IPS-18a (cell line): ENCODE data around the gene RBM38.
"Not testable (repeated sequence)": the region's sequence is repeated elsewhere in the genome, so short reads cannot be mapped to it uniquely, and the experiment has no call there.

Experiments
- H3K27ac ChIP-seq: one replicate; pipeline ENCODE4 v1.5.1; 2013; ENCODE audit warnings: low read length
- H3K27me3 ChIP-seq: one replicate; pipeline ENCODE4 v1.6.1; 2013; ENCODE audit warnings: mild to moderate bottlenecking, low read length; ENCODE audit not compliant: control insufficient read depth, insufficient read depth
- H3K36me3 ChIP-seq: one replicate; pipeline ENCODE4 v1.6.1; 2013; ENCODE audit warnings: low read depth, low read length; ENCODE audit not compliant: control insufficient read depth
- H3K4me1 ChIP-seq: one replicate; pipeline ENCODE4 v1.6.1; 2013; ENCODE audit warnings: low read depth, low read length; ENCODE audit not compliant: control insufficient read depth
- H3K4me3 ChIP-seq: one replicate; pipeline ENCODE4 v1.5.1; 2013; ENCODE audit warnings: low read length
- H3K9ac ChIP-seq: one replicate; pipeline ENCODE4 v1.6.1; 2013; ENCODE audit warnings: mild to moderate bottlenecking, low read length, moderate library complexity
- H3K9me3 ChIP-seq: one replicate; pipeline ENCODE4 v1.6.1; 2013; ENCODE audit warnings: low read depth, low read length; ENCODE audit not compliant: control insufficient read depth

The RBM38 gene

GRCh38 chr20:57429159-57429496 is 37.9 kb downstream of the RBM38 start:
- H3K27me3 ChIP-seq = no peaks in the 10 kb centered on the region
- H3K36me3 ChIP-seq = no peaks in the 10 kb centered on the region
- peaks cover 7% of the 10 kb centered on the region for H3K4me1 ChIP-seq
- H3K4me3 ChIP-seq = no peak overlapping the region
- no peak overlapping the region for H3K27ac ChIP-seq
- no peaks in the 10 kb centered on the region for H3K9me3 ChIP-seq
- no peak overlapping the region for H3K9ac ChIP-seq

GRCh38 chr20:57429580-57430200 is 38.5 kb downstream of the RBM38 start:
- Histone ChIP-seq H3K36me3 (no peaks in the 10 kb centered on the region), H3K9ac (no peak overlapping the region), H3K27ac (no peak overlapping the region), H3K9me3 (no peaks in the 10 kb centered on the region), H3K4me3 (no peak overlapping the region), H3K27me3 (no peaks in the 10 kb centered on the region), H3K4me1 (peaks cover 7% of the 10 kb centered on the region)

- not testable (repeated sequence) for H3K36me3 ChIP-seq, H3K9ac ChIP-seq, H3K9me3 ChIP-seq, H3K4me1 ChIP-seq, H3K4me3 ChIP-seq, H3K27me3 ChIP-seq, H3K27ac ChIP-seq
Observed at GRCh38 chr20:57430201-57430596, 39.0 kb downstream of the RBM38 start.

- H3K9ac ChIP-seq = no peak overlapping the region
Observed at GRCh38 chr20:57431539-57431835, 40.3 kb downstream of the RBM38 start.

GRCh38 chr20:57432480-57432861 is 41.3 kb downstream of the RBM38 start:
- H3K4me1 ChIP-seq = peaks cover 9% of the 10 kb centered on the region
- no peak overlapping the region for H3K9ac ChIP-seq
- H3K4me3 ChIP-seq = no peak overlapping the region

More at GRCh38 chr20:57431539-57431835, 40.3 kb downstream of the RBM38 start:
- Histone ChIP-seq H3K36me3 (no peaks in the 10 kb centered on the region), H3K9me3 (no peaks in the 10 kb centered on the region), H3K27ac (no peak overlapping the region), H3K4me1 (peaks cover 9% of the 10 kb centered on the region), H3K27me3 (no peaks in the 10 kb centered on the region), H3K4me3 (no peak overlapping the region)

GRCh38 chr20:57432862-57433491 is 41.8 kb downstream of the RBM38 start:
- no peaks in the 10 kb centered on the region for H3K27me3 ChIP-seq
- H3K9me3 ChIP-seq = no peaks in the 10 kb centered on the region
- no peak overlapping the region for H3K27ac ChIP-seq
- no peak overlapping the region for H3K4me3 ChIP-seq
- no peaks in the 10 kb centered on the region for H3K36me3 ChIP-seq
- H3K4me1 ChIP-seq = peaks cover 9% of the 10 kb centered on the region
- H3K9ac ChIP-seq = no peak overlapping the region

More at GRCh38 chr20:57432480-57432861, 41.3 kb downstream of the RBM38 start:
- Histone ChIP-seq H3K27me3 (no peaks in the 10 kb centered on the region), H3K27ac (no peak overlapping the region), H3K9me3 (no peaks in the 10 kb centered on the region), H3K36me3 (no peaks in the 10 kb centered on the region)

GRCh38 chr20:57433657-57434389 is 42.6 kb downstream of the RBM38 start:
- Histone ChIP-seq H3K4me1 (peaks cover 6% of the 10 kb centered on the region), H3K36me3 (no peaks in the 10 kb centered on the region), H3K9me3 (no peaks in the 10 kb centered on the region), H3K9ac (no peak overlapping the region), H3K4me3 (no peak overlapping the region), H3K27ac (no peak overlapping the region), H3K27me3 (no peaks in the 10 kb centered on the region)

- no peaks in the 10 kb centered on the region for H3K9me3 ChIP-seq
- H3K9ac ChIP-seq = no peak overlapping the region
- peaks cover 5% of the 10 kb centered on the region for H3K4me1 ChIP-seq
- no peaks in the 10 kb centered on the region for H3K27me3 ChIP-seq
- H3K36me3 ChIP-seq = no peaks in the 10 kb centered on the region
- H3K27ac ChIP-seq = no peak overlapping the region
- no peak overlapping the region for H3K4me3 ChIP-seq
Observed at GRCh38 chr20:57434390-57434700, 43.1 kb downstream of the RBM38 start.

GRCh38 chr20:57435105-57435497 is 43.9 kb downstream of the RBM38 start:
- no peak overlapping the region for H3K27ac ChIP-seq
- no peaks in the 10 kb centered on the region for H3K36me3 ChIP-seq
- peaks cover 5% of the 10 kb centered on the region for H3K4me1 ChIP-seq
- H3K9ac ChIP-seq = no peak overlapping the region
- no peaks in the 10 kb centered on the region for H3K9me3 ChIP-seq
- no peaks in the 10 kb centered on the region for H3K27me3 ChIP-seq
- H3K4me3 ChIP-seq = no peak overlapping the region

- no peak overlapping the region for H3K4me3 ChIP-seq
- H3K27ac ChIP-seq = no peak overlapping the region
- no peak overlapping the region for H3K9ac ChIP-seq
Observed at GRCh38 chr20:57435498-57436222, 44.5 kb downstream of the RBM38 start.

GRCh38 chr20:57436223-57436545 is 45.0 kb downstream of the RBM38 start:
- H3K4me3 ChIP-seq = no peak overlapping the region
- no peaks in the 10 kb centered on the region for H3K36me3 ChIP-seq
- peaks cover 5% of the 10 kb centered on the region for H3K4me1 ChIP-seq
- H3K9me3 ChIP-seq = no peaks in the 10 kb centered on the region
- H3K27ac ChIP-seq = no peak overlapping the region
- H3K27me3 ChIP-seq = no peaks in the 10 kb centered on the region
- no peak overlapping the region for H3K9ac ChIP-seq

More at GRCh38 chr20:57435498-57436222, 44.5 kb downstream of the RBM38 start:
- no peaks in the 10 kb centered on the region for H3K27me3 ChIP-seq
- H3K9me3 ChIP-seq = no peaks in the 10 kb centered on the region
- peaks cover 5% of the 10 kb centered on the region for H3K4me1 ChIP-seq
- H3K36me3 ChIP-seq = no peaks in the 10 kb centered on the region
